BLaER1 treated with 17β-estradiol and CSF1 and Interleukin-3, amounts not matched to agents 10 nM and 100 nM (cell line): Measurements from ENCODE around the gene GTF3C1.
"Not testable (repeated sequence)": the region's sequence is repeated elsewhere in the genome, so short reads cannot be mapped to it uniquely, and the experiment has no call there.

ENCODE experiments used
- H3K27ac ChIP-seq, 11 experiments: shearing (Covaris generic); formaldehyde crosslinking; 2 replicates each; pipeline ENCODE4 v1.8.1; 2022
- H3K27me3 ChIP-seq, 11 experiments: shearing (Covaris generic); formaldehyde crosslinking; 2 replicates each; pipeline ENCODE4 v1.8.1; 2022
- H3K36me3 ChIP-seq, 11 experiments: shearing (Covaris generic); formaldehyde crosslinking; 2 replicates each; pipeline ENCODE4 v1.8.1; 2022
- H3K4me1 ChIP-seq, 10 experiments: shearing (Covaris generic); formaldehyde crosslinking; 2 replicates each; pipeline ENCODE4 v1.8.1; 2022
- H3K4me2 ChIP-seq, 11 experiments: shearing (Covaris generic); formaldehyde crosslinking; 2 replicates each; pipeline ENCODE4 v1.8.1; 2022
- H3K4me3 ChIP-seq, 10 experiments: shearing (Covaris generic); formaldehyde crosslinking; 2 replicates each; pipeline ENCODE4 v1.8.1; 2022
- H3K9ac ChIP-seq, 11 experiments: shearing (Covaris generic); formaldehyde crosslinking; 2 replicates each; pipeline ENCODE4 v1.8.1; 2022
- H3K9me3 ChIP-seq, 11 experiments: shearing (Covaris generic); formaldehyde crosslinking; replicated peaks in 1 of 11; 2 replicates each; pipeline ENCODE4 v1.8.1; 2022
- H4K20me1 ChIP-seq, 11 experiments: shearing (Covaris generic); formaldehyde crosslinking; 2 replicates each; pipeline ENCODE4 v1.8.1; 2022
- Cebpa-rat ChIP-seq, 11 experiments: shearing (Covaris generic); IDR thresholded peaks; 2 replicates each; pipeline ENCODE4 v1.8.1; 2022

GTF3C1 gene

DNA sequence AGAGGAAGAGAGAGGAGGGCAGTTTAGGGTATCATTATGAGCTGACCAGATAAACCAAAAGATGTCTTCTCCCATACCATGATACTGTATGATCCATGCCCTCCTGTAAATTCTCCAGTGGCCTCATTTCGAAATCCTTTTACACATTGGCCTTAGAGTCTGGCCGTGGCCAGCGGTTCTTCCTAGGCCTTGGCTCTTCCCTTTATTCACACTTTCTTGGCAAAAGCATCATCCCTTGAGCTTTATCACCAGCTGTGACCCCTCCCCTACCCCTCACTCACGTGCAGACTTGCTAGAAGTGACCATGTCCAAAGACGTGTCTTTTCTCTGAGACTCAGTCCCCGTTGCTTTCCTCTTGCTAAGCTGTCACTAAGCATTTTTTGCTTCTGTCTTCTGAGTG lies 23.0 kb upstream of the GTF3C1 start:
- H4K20me1 ChIP-seq: peaks cover 0 to 12% (median 0%) of the 10 kb centered on the region in 11 experiments; a peak in 4 of 22 replicates
- H3K4me2 ChIP-seq: no peak overlapping the region
- no peaks in the 10 kb centered on the region for H3K4me1 ChIP-seq
- no peaks in the 10 kb centered on the region for H3K27me3 ChIP-seq
- H3K36me3 ChIP-seq: peaks cover 0 to 37% (median 0%) of the 10 kb centered on the region in 11 experiments; a peak in 6 of 22 replicates
- H3K9ac ChIP-seq: no peak overlapping the region
- no peak overlapping the region for H3K27ac ChIP-seq
- H3K9me3 ChIP-seq: no peaks in the 10 kb centered on the region
- TF ChIP-seq Cebpa-rat (IDR thresholded peaks at IDR 0.05): no peak
- no peak overlapping the region for H3K4me3 ChIP-seq

DNA sequence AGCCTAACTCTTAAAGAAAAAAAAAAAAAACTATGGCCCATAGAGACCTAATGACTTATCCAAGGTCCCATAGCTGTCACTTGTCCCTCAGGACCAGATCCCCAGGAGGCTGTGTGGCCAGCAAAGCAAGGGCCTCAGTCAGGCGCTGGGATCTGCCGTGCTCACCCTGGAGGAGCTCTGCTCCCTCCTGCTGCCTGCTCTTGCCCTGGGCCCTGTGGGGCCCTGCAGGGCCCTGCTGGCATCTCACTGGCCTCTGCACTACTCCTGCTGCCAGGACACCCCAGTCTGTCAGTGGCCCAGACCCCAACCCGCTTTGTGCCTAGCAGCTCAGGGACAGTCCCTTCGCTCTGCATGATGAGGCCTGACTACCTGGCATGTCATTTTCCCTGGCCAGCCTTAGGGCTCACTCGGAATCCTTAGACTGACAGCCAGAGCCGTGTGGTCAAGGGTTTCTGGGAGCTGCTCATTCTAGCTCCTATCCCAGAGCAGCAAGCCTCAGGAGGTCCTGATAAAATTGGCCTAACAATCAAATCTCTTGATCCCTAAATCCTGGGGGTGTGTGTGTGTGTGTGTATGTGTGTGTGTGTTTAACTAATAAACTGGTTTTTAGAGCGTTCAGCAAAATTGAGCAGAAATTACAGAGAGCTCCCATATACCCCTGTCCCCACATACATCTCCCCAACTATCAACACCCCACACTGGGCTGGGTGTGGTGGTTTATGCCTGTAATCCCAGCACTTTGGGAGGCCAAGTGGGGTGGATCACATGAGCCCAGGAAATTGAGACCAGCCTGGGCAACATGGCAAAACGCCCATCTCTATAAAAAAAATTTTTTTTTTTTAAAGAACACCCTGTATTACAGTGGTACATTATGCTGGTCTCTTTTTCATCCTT lies 22.0 kb upstream of the GTF3C1 start:
- H3K4me3 ChIP-seq: no peak overlapping the region
- H3K27me3 ChIP-seq: no peaks in the 10 kb centered on the region
- no peak overlapping the region for H3K4me2 ChIP-seq
- no peak for TF ChIP-seq Cebpa-rat (IDR thresholded peaks at IDR 0.05)
- no peak overlapping the region for H3K9ac ChIP-seq
- H4K20me1 ChIP-seq: peaks cover 0 to 12% (median 0%) of the 10 kb centered on the region in 11 experiments; a peak in 4 of 22 replicates
- no peak overlapping the region for H3K27ac ChIP-seq
- H3K36me3 ChIP-seq: peaks cover 0 to 40% (median 0%) of the 10 kb centered on the region in 11 experiments; a peak in 6 of 22 replicates
- H3K4me1 ChIP-seq: peaks cover 0 to under 1% (median under 1%) of the 10 kb centered on the region in 10 experiments; a peak in 6 of 20 replicates
- H3K9me3 ChIP-seq: no peaks in the 10 kb centered on the region

DNA sequence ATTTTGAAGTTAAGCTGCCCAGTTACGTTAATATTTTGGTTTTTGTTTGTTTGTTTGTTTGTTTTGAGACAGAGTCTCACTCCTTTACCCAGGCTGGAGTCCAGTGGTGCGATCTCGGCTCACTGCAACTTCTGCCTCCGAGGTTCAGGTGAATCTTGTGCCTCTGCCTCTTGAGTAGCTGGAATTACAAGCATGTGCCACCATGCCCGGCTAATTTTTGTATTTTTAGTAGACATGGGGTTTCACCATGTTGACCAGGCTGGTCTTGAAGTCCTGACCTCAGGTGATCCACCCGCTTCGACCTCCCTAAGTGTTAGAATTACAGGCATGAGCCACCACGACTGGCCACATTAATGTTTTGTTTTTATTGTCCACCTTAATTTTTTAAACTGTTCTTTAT lies 21.3 kb upstream of the GTF3C1 start:
- H3K27ac ChIP-seq, H3K4me1 ChIP-seq: not testable (repeated sequence)

DNA sequence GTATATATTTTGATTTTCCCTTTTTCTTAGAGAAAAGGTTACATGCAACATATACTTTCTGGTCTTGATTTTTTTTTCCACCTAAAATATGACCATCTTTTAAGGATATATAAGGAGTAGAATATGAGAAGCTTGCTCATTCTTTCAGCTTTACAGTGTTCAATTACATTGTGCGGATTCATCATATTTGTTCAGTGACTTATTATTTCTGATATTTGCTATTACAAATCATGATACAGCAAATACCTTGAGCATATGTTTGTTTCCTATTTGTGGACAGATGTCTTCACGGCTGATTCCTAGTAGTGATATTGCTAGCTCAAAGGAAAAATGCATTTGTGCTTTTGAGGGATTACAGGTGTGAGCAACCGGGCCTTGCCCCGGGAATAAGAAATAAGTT lies 18.4 kb upstream of the GTF3C1 start:
- Histone ChIP-seq H3K4me3 (no peak overlapping the region), H3K27me3 (no peaks in the 10 kb centered on the region), H4K20me1 (peaks cover 0 to 27% (median 3%) of the 10 kb centered on the region in 11 experiments; a peak in 8 of 22 replicates), H3K36me3 (peaks cover 0 to 11% (median 0%) of the 10 kb centered on the region in 11 experiments; a peak in 3 of 22 replicates), H3K4me1 (peaks cover 0 to 13% (median 8%) of the 10 kb centered on the region in 10 experiments; a peak in 16 of 20 replicates), H3K9me3 (no peaks in the 10 kb centered on the region), H3K4me2 (no peak overlapping the region), H3K9ac (no peak overlapping the region), H3K27ac (no peak overlapping the region)
- no peak for TF ChIP-seq Cebpa-rat (IDR thresholded peaks at IDR 0.05)

More for the DNA sequence above, 21.3 kb upstream of the GTF3C1 start:
- H3K4me3 ChIP-seq, H3K9me3 ChIP-seq, H3K27me3 ChIP-seq, H3K9ac ChIP-seq, H3K4me2 ChIP-seq: not testable (repeated sequence)
- Histone ChIP-seq H3K36me3 (peaks cover 0 to 34% (median 0%) of the 10 kb centered on the region in 11 experiments; a peak in 6 of 22 replicates), H4K20me1 (peaks cover 0 to 12% (median 0%) of the 10 kb centered on the region in 11 experiments; a peak in 4 of 22 replicates)

DNA sequence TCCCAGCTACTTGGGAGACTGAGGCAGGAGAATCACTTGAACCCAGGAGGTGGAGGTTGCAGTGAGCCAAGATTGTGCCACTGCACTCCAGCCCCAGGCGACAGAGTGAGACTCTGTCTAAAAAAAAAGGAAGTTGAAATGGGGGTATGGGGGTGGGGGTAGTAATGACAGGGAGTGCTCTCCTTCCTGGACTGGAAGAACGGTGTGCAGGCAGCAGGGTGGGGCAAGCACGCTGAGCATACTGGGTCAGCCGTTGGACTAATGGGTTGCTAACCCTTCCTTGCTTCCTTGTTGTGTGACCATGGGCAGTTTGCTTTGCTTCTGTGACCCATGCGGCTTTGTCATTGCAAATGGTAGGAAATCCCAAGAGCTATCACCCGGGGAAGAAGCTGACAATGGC lies 16.7 kb upstream of the GTF3C1 start:
- Histone ChIP-seq H3K4me1 (peaks cover 0 to 13% (median 8%) of the 10 kb centered on the region in 10 experiments; a peak in 16 of 20 replicates), H3K9ac (no peak overlapping the region), H3K27me3 (no peaks in the 10 kb centered on the region), H3K27ac (no peak overlapping the region), H3K36me3 (peaks cover 0 to 12% (median 0%) of the 10 kb centered on the region in 11 experiments; a peak in 2 of 22 replicates), H3K9me3 (no peaks in the 10 kb centered on the region), H3K4me3 (no peak overlapping the region), H4K20me1 (peaks cover 0 to 19% (median 5%) of the 10 kb centered on the region in 11 experiments; a peak in 7 of 22 replicates), H3K4me2 (peak overlapping the region in 8 of 11 experiments; percentile 0 to 62 (median 42); a peak in 11 of 22 replicates)
- no peak for TF ChIP-seq Cebpa-rat (IDR thresholded peaks at IDR 0.05)

DNA sequence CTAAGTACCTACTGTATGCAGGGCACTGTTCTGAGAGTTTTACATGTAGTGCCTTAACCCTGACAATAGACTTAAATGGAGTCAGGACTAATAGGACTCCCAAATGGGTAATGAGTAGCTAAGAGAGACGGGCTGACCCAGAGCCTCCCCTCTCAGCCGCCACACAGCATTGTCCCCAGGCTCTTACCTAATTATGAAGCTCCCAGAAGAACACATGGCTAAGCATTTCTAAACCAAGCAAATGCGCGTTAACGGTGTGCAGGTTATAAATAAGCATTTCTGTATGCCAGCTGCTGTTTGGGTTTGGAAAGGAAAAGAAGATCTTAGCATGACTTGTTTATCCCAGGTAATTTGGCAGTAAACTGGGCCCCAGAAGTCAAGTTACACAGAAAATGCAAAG lies 14.5 kb upstream of the GTF3C1 start:
- Histone ChIP-seq H3K9ac (no peak overlapping the region), H3K4me3 (no peak overlapping the region), H3K36me3 (peaks cover 0 to 12% (median 0%) of the 10 kb centered on the region in 11 experiments; a peak in 3 of 22 replicates), H3K4me2 (no peak overlapping the region), H3K27ac (no peak overlapping the region), H3K4me1 (peaks cover 8 to 22% (median 13%) of the 10 kb centered on the region in 10 experiments; a peak in 19 of 20 replicates), H4K20me1 (peaks cover 0 to 21% (median 6%) of the 10 kb centered on the region in 11 experiments; a peak in 9 of 22 replicates), H3K27me3 (no peaks in the 10 kb centered on the region), H3K9me3 (no peaks in the 10 kb centered on the region)
- TF ChIP-seq Cebpa-rat (IDR thresholded peaks at IDR 0.05): no peak

DNA sequence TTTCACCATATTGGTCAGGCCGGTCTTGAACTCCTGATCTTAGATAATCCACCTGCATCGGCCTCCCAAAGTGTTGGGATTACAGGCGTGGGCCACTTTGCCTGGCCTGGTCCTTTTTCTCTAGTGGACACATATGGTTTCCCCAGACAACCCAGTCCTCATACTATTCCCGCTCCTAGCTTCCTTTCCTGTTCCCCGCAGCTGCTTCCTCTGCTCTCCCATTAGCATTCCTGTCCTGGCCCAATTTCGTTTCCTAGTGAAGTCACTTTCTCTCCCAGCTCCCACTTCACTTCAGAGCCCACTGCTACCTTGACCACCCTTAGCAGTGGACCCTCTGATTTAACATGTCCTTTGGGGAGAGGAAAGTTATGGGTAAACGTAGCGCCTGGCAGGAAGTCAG lies 11.5 kb upstream of the GTF3C1 start:
- Histone ChIP-seq H3K9me3 (no peaks in the 10 kb centered on the region), H3K27me3 (no peaks in the 10 kb centered on the region), H3K36me3 (peaks cover 0 to 22% (median 0%) of the 10 kb centered on the region in 11 experiments; a peak in 5 of 22 replicates), H4K20me1 (peaks cover 0 to 26% (median 6%) of the 10 kb centered on the region in 11 experiments; a peak in 8 of 22 replicates), H3K4me1 (peaks cover 7 to 19% (median 10%) of the 10 kb centered on the region in 10 experiments; a peak in 18 of 20 replicates), H3K4me2 (no peak overlapping the region), H3K4me3 (no peak overlapping the region), H3K27ac (no peak overlapping the region), H3K9ac (no peak overlapping the region)
- no peak for TF ChIP-seq Cebpa-rat (IDR thresholded peaks at IDR 0.05)

DNA sequence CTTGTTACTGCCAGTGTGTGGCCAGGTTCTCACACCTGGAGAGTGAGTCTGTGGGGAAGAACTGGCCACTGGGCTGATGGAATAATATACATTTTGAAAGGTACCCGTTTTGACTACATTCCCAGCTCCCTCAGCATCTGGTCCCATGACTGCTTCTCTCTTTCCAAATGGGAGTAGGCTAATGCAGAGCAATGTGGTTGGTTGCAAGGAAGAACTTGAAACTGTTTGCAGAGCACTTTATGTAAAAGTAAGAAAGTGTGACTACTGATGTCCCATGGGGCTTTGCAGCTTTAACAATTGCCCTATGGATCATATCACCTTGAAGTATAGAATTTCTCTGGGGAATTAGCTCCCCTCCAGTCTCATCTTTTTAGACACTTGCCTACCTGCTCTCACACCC lies 9.2 kb upstream of the GTF3C1 start:
- Histone ChIP-seq H3K9ac (no peak overlapping the region), H3K4me1 (peaks cover 0 to 16% (median 6%) of the 10 kb centered on the region in 10 experiments; a peak in 10 of 20 replicates), H3K36me3 (peaks cover 0 to 22% (median 0%) of the 10 kb centered on the region in 11 experiments; a peak in 5 of 22 replicates), H3K4me2 (no peak overlapping the region), H3K27ac (no peak overlapping the region), H4K20me1 (peaks cover 0 to 25% (median 6%) of the 10 kb centered on the region in 11 experiments; a peak in 9 of 22 replicates), H3K4me3 (no peak overlapping the region), H3K9me3 (no peaks in the 10 kb centered on the region), H3K27me3 (no peaks in the 10 kb centered on the region)
- TF ChIP-seq Cebpa-rat (IDR thresholded peaks at IDR 0.05): no peak

DNA sequence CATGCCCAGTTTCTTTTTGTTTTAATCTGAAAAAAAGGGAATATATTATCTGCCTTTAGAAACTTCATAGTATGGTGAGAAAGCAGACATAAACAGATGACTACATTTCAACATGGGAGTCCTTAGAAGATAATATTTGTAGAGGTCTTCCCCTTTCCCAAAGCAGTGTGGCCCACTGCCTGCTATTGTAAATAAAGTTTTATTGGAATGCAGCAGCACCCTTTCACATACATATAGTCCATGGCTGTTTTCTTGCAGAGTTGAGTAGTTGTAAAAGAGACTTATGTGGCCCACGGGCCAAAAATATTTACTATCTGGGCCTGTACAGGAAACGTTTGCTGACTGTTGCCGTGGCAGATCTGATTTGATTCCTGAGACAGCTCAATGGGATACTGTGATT lies 8.7 kb upstream of the GTF3C1 start:
- Histone ChIP-seq H3K4me1 (peaks cover 0 to 16% (median 6%) of the 10 kb centered on the region in 10 experiments; a peak in 10 of 20 replicates), H3K4me3 (no peak overlapping the region), H3K36me3 (peaks cover 0 to 22% (median 0%) of the 10 kb centered on the region in 11 experiments; a peak in 5 of 22 replicates), H3K27ac (no peak overlapping the region), H3K27me3 (no peaks in the 10 kb centered on the region), H3K9me3 (no peaks in the 10 kb centered on the region), H4K20me1 (peaks cover 0 to 23% (median 3%) of the 10 kb centered on the region in 11 experiments; a peak in 9 of 22 replicates), H3K9ac (no peak overlapping the region), H3K4me2 (no peak overlapping the region)
- TF ChIP-seq Cebpa-rat (IDR thresholded peaks at IDR 0.05): no peak
